Heart right ventricle (tissue), 16 donors: ENCODE data around the gene SPHK2. TPM values are rescaled to one million over a fixed set of nuclear protein-coding genes. Genes with fewer than 3 reads are reported as not detected.

Experiments
- ATAC-seq, 8 donors: fragments of 200-7000 bp; cut with Tn5 transposase; one replicate each; pipeline ENCODE4 v1.9.1; 2020; ENCODE audit warnings: mild to moderate bottlenecking in 8 of 8, moderate library complexity in 8 of 8, moderate number of reproducible peaks in 1 of 8
- DNase-seq, 2 donors: peaks; one replicate each; pipeline ENCODE4 v3.0.0-alpha.2; 2020
- H3K27ac ChIP-seq, 10 donors: fragments of 200-600 bp; sonication (generic) in 2 of 10; one replicate each; pipeline versions ENCODE4 v1.5.0 to v1.8.0; 2020 to 2022; ENCODE audit warnings: mild to moderate bottlenecking in 3 of 10
- H3K27me3 ChIP-seq, 7 donors: fragments of 200-600 bp; one replicate each; pipeline ENCODE4 v1.8.0; 2021 to 2022; ENCODE audit warnings: mild to moderate bottlenecking in 2 of 7
- H3K36me3 ChIP-seq, 9 donors: fragments of 200-600 bp; sonication (generic) in 1 of 9; one replicate each; pipeline versions ENCODE4 v1.5.0 to v1.8.0; 2020 to 2022; ENCODE audit warnings: mild to moderate bottlenecking in 2 of 9
- H3K4me1 ChIP-seq, 9 donors: fragments of 200-600 bp; sonication (generic) in 1 of 9; one replicate each; pipeline versions ENCODE4 v1.5.0 to v1.8.0; 2020 to 2022; ENCODE audit warnings: mild to moderate bottlenecking in 4 of 9
- H3K4me3 ChIP-seq, 10 donors: fragments of 200-600 bp; sonication (generic) in 2 of 10; one replicate each; pipeline versions ENCODE4 v1.5.0 to v1.8.0; 2020 to 2022; ENCODE audit warnings: mild to moderate bottlenecking in 7 of 10, moderate library complexity in 2 of 10
- H3K9me3 ChIP-seq, 11 donors: fragments of 200-600 bp in 10 of 11; sonication (generic) in 2 of 11; one replicate each; pipeline versions ENCODE4 v1.5.0 to v1.8.0; 2013 to 2022; ENCODE audit warnings: mild to moderate bottlenecking in 2 of 11, control low read depth in 1 of 11, moderate library complexity in 1 of 11
- CTCF ChIP-seq, 9 donors: fragments of 200-600 bp; sonication (generic) in 2 of 9; IDR thresholded peaks; one replicate each; pipeline versions ENCODE4 v1.5.0 to v1.8.0; 2021 to 2022; ENCODE audit warnings: antibody characterized with exemption in 9 of 9, mild to moderate bottlenecking in 5 of 9, moderate library complexity in 1 of 9
- WGBS, 2 donors: extraction: QIAGEN DNeasy Blood & Tissue Kit; methylation state at CpG; one replicate each; pipeline ENCODE4 v1.1.7; 2013; ENCODE audit warnings: inconsistent platforms in 1 of 2; 5-methylcytosine and 5-hydroxymethylcytosine counted together
- intact Hi-C, 10 donors: fragments of 100-400 bp; cut with DNase I; formaldehyde crosslinking; loops; one replicate each; pipeline versions ENCODE4 v1.11.1 to v1.14.2; 2022
- polyA plus RNA-seq, 2 donors: library from polyadenylated mRNA; stranded (reverse); fragments of 200-250 nt; gene quantifications; one replicate each; pipeline ENCODE4 v1.2.3, GENCODE V29; 2013
- total RNA-seq, 10 donors: library from RNA; stranded (reverse); fragmentation: NEBNext Ultra II Directional in 3 of 10; extraction: Animal tissue kit (Norgen Biotek cat#: 25700) in 3 of 10; gene quantifications; one replicate each; pipeline versions ENCODE4 v1.2.1 to v1.2.4, GENCODE V29; 2021 to 2023
- donor health status: Arrhythmogenic right ventricular cardiomyopathy.
- donor health status: ischemic (EF 13 %, LVEDD 7.1; RV severe dilation, severe dysfunction).
- donor health status: healthy with polysubstance abuse.
- donor health status: DM: no; HTN: yes; CAD: no.
- donor health status: DM: no; HTN: no; CAD: no.
- donor health status: ischemic (EF 25% LVEDD 6.9; RV normal size, moderate dysfunction).
- donor health status: ischemic (EF 25% LVEDD 5.7; RV mildly dilated, moderate dysfunction).
- donor health status: healthy.
- donor health status: DM: yes; HTN: yes; CAD: no.
- donor health status: Ischemic cardiomyopathy.
- donor health status: ischemic (EF 35%, LVEDD 5.7; RV mildly dilated, moderate dysfunction).
- donor health status: nonischemic (EF 11% LVEDD 7.7; RV severe dilation, severe dysfunction).
- donor health status: DM: yes; HTN: yes; CAD: no.
- donor health status: PGD.
- donor health status: ischemic (EF 29% LVEDD 5.4; RV normal size, mild dysfunction).
- donor health status: nonischemic (EF 23%, LVEDD 6.1; RV moderate dilation, normal function).

Gene SPHK2
- total and polyA plus RNA-seq, 12 donors, result 5.7 to 15.9 (median 8.2) TPM

- intact Hi-C loops, result no loop called here
- DNase-seq (no peak), ATAC-seq (peak in 1 of 8 donors; percentile 12)
- Histone ChIP-seq H3K36me3 (no peaks in the 10 kb centered on the region), H3K27ac (no peak overlapping the region), H3K9me3 (no peaks in the 10 kb centered on the region), H3K4me1 (no peaks in the 10 kb centered on the region), H3K4me3 (no peak overlapping the region), H3K27me3 (peaks cover 0 to 10% (median 0%) of the 10 kb centered on the region in 7 donors)
- no peak for TF ChIP-seq CTCF (IDR thresholded peaks at IDR 0.05)
- 80 to 86% methylated on average over 4 of the region's 4 CpGs for WGBS, 2 donors
Observed at GRCh38 chr19:48596237-48596636, 23.1 kb upstream of the SPHK2 start.

- H3K36me3 ChIP-seq, result no peaks in the 10 kb centered on the region
- intact Hi-C loops, result no loop called here
- no peak overlapping the region for H3K27ac ChIP-seq
- WGBS, 2 donors, result 76 to 84% methylated on average over 39 of the region's 39 CpGs
- no peak for DNase-seq
- no peaks in the 10 kb centered on the region for H3K4me1 ChIP-seq
- no peak overlapping the region for H3K4me3 ChIP-seq
- peaks cover 0 to 10% (median 0%) of the 10 kb centered on the region in 7 donors for H3K27me3 ChIP-seq
- ATAC-seq, result peak in 1 of 8 donors; percentile 19
- no peak for TF ChIP-seq CTCF (IDR thresholded peaks at IDR 0.05)
- no peaks in the 10 kb centered on the region for H3K9me3 ChIP-seq
Observed at GRCh38 chr19:48596679-48597465, 22.4 kb upstream of the SPHK2 start.

DNA sequence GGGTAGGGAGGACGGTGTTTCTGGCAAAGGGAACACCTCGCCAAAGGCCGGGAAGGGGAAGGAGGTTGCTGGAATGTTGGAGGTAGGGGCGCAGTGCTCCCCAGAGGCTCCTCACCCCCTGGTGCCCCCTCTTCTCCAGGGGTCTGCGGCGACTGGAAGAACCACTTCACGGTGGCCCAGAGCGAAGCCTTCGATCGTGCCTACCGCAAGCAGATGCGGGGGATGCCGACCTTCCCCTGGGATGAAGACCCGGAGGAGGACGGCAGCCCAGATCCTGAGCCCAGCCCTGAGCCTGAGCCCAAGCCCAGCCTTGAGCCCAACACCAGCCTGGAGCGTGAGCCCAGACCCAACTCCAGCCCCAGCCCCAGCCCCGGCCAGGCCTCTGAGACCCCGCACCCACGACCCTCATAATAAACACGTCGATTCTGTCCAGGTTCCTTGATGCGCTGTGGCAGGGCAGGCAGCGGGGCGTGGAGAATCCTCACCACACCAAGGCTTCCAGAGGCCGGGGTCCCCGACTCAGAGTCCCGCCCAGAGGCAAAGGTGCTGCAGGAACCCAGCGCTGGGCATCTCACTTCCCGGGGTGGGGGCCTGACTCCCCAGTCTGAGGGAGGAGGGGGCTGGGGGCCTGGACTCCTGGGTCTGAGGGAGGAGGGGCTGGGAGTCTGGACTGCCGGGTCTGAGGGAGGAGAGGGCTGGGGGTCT lies 20.2 kb upstream of the SPHK2 start:
- H3K27me3 ChIP-seq, result peaks cover 0 to 10% (median 0%) of the 10 kb centered on the region in 7 donors
- 64 to 66% methylated on average over 29 to 30 of the region's 30 CpGs for WGBS, 2 donors
- H3K36me3 ChIP-seq, result no peaks in the 10 kb centered on the region
- no peak overlapping the region for H3K27ac ChIP-seq
- no peak for TF ChIP-seq CTCF (IDR thresholded peaks at IDR 0.05)
- intact Hi-C loops, result no loop called here
- DNase-seq, result no peak
- no peak for ATAC-seq
- no peaks in the 10 kb centered on the region for H3K4me1 ChIP-seq
- no peak overlapping the region for H3K4me3 ChIP-seq
- H3K9me3 ChIP-seq, result no peaks in the 10 kb centered on the region

DNA sequence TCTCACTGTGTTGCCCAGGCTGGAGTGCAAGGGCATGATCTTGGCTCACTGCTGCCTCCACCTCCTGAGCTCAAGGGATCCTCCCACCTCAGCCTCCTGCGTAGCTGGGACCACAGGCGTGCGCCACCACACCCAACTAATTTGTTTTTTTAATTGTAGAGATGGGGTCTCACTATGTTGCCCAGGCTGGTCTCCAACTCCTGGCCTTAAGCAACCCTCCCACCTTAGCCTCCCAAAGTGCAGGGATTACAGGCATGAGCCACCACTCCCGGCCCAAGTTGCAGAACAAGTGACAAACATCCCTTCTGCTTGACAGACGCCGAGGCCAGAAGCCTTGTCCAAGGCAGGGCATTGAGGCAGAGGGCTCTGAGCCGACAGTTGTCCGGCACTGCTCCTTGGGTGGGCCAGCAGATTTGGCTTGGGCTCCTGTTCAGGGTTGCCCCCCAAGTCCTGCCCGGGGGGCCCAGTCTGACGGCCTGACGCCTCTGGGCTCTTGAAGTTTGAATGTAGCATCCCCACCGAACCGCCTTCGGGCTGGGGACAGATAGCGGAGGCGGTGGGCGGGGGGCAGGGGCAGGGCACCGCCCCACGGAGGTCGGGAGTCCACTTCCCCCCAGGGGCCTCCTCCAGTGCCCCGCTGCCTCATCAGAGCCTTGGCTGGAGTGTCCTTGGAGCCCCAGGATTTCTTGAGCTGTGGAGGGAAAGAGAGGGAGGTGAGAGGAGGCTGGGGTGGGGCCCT lies 18.5 kb upstream of the SPHK2 start:
- ATAC-seq, result no peak
- Histone ChIP-seq H3K4me1 (no peaks in the 10 kb centered on the region), H3K27me3 (peaks cover 0 to 10% (median 0%) of the 10 kb centered on the region in 7 donors), H3K27ac (no peak overlapping the region), H3K9me3 (no peaks in the 10 kb centered on the region), H3K36me3 (no peaks in the 10 kb centered on the region), H3K4me3 (no peak overlapping the region)
- TF ChIP-seq CTCF (IDR thresholded peaks at IDR 0.05), result no peak
- intact Hi-C loops, result no loop called here
- WGBS, 2 donors, result 83% methylated on average over 21 of the region's 21 CpGs
- DNase-seq, result no peak
